ENCODE data around the gene KMT5B.

Gene KMT5B

DNA sequence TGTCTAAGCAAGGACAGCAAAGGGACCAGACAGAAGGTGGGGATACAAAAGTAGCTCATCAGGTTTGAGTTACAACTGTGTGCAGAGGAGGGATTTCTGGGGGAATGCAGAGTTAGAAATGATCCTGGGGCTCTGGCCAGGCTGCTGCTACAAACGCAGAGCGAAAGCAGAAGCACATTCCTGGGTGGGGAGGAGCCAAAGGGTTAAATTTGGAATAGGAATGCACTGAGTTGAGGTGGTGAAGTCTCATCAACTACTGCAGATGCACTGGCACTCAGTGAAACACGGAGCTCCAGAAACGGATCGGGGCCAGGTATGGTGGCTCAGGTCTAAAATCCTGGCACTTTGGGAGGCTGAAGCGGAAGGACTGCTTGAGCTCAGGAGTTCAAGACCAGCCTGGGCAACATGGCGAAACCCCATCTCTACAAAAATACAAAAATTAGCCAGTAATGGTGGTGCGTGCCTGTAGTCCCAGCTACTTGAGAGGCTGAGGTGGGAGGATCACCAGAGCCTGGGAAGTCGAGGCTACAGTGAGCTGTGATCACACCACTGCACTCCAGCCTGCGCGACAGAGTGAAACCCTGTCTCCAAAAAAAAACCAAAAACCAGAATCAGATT is 95.1 kb downstream of the KMT5B start:
- DNase-seq (ENCODE audit: low read depth), result no peak

GRCh38 chr11:68116974-68117373 is 96.1 kb downstream of the KMT5B start:
- no peak for DNase-seq (ENCODE audit: low read depth)

DNA sequence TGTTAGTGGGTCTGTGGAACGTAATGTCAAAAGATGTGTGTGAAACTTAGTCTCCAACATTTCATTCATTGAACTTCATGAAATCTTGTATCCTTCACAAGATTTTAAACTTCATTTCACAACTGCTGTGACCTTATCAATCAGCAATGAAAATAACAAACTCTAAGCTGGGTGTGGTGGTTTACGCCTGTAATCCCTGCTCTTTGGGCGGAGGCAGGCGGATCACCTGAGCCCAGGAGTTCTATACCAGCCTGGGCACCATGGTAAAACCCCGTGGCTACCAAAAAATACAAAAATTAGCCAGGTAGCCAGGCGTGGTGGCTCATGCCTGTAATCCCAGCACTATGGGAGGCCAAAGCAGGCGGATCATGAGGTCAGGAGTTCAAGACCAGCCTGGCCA is 97.0 kb downstream of the KMT5B start:
- DNase-seq (ENCODE audit: low read depth), result no peak

DNA sequence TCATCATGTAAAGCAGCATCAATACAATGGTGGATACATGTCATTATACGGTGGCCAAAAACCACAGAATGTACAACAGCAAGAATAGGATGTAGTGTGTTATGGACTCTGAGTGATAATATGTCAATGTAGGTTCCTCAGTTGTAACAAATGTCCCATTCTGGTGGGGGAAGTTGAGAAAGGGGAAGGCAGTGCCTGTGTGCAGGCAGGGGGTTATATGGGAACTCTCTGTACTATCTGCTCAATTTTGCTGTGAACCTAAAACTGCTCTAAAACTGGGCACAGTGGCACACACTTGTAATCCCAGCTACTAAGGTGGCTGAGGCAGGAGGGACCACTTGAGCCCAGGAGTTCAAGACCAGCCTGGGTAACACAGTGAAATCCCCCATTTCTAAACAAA is 97.8 kb downstream of the KMT5B start:
- DNase-seq (ENCODE audit: low read depth), result no peak

DNA sequence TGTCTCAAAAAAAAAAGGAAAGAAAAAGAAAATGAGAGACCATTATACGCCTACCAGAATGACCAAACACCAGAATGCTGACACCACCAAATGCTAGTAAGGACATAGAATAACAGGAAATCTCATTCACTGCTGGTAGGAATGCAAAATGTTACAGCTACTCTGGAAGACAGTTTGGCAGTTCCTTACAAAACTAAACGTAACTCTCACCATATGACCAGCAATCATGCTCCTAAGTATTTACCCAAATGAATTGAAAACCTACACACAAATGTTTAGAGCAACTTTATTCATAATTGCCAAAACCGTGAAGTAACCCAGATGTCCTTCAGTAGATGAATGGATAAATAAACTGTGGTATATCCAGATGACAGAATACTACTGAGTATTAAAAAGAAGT is 99.1 kb downstream of the KMT5B start:
- DNase-seq (ENCODE audit: low read depth), result no peak

DNA sequence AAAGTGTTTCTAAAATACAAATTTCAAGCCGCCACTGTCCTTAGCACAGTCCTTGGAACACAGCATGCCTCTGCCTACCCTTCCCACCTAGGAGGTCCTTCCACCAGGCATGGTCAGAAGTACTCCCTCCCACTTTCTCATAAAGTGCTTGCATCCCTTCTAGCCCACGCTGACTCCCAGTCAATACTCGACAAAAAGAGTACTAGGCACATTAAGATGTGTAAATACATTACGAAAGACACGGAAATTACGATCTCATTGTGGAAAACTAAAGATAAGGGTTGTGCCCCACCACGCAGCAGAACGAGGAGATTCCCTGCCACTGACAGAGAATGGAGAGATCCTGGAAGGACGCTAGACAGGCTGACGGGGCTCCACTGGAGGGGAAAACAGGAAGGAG is 105.4 kb downstream of the KMT5B start:
- DNase-seq (ENCODE audit: low read depth), result no peak

DNA sequence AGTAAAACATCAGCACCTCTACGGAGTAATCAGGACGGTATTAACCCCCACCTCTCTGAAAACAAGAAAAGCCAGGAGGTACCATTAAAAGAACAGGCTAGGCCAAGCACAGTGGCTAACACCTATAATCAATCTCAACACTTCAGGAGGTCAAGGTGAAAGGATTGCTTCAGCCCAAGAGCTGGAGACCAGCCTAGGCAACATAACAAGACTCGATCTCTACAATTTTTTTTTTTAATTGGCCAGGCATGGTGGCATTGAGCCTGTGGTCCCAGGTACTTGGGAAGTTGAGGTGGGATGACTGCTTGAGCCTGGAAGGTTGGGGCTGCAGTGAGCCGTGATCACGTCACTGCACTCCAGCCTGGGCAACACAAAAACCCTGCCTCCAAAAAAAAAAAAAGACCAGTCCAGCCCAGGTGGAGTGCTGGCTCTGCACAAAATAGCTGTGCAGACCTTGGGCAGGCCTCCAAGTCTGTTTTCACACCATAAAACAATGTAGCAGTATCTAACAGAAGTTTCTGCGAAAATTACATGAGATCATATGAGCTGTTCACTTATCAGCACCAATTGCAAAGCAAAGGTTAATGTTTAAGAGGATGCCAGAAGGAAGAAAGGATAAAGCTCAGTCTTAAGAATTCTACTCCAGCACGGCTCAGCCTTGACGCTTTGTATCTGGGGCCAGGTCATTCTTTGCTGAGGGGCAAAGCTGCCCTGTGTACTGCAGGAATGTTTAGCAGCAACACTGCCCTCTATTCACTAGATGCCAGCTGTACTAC is 106.7 kb downstream of the KMT5B start:
- no peak for DNase-seq (ENCODE audit: low read depth)
